Activated CD4-positive, alpha-beta T cell treated with anti-CD3 and anti-CD28 coated beads for 36 hours (primary cell): ENCODE measurements around the gene C1QB. TPM values are rescaled to one million over a fixed set of nuclear protein-coding genes. Genes with fewer than 3 reads are reported as not detected.

Experiments used
- ATAC-seq: fragments of 200-7000 bp; cut with Tn5 transposase; one replicate; pipeline ENCODE4 v1.10.0; 2021; ENCODE audit warnings: mild to moderate bottlenecking, moderate library complexity
- CTCF ChIA-PET: fragments of 350-600 bp; sonication (Branson Sonifier 250); formaldehyde crosslinking; loops from one replicate; lab custom pipeline; 2021; ENCODE audit warnings: antibody characterized with exemption; lab: Charles Lee
- POLR2A ChIA-PET: fragments of 350-600 bp; sonication (Branson Sonifier 250); formaldehyde crosslinking; loops from one replicate; lab custom pipeline; 2021; ENCODE audit warnings: antibody characterized with exemption, inconsistent platforms; lab: Charles Lee
- DNase-seq: peaks from one replicate; pipeline ENCODE4 v3.0.0-alpha.2; 2020
- H3K27ac Mint-ChIP-seq: one replicate; pipeline ENCODE4 v1.8.0; 2021; ENCODE audit warnings: mixed read lengths
- H3K27me3 Mint-ChIP-seq: one replicate; pipeline ENCODE4 v1.8.0; 2021; ENCODE audit warnings: mixed read lengths
- H3K36me3 Mint-ChIP-seq: one replicate; pipeline ENCODE4 v1.8.0; 2021; ENCODE audit warnings: low read depth, mixed read lengths
- H3K4me1 Mint-ChIP-seq: one replicate; pipeline ENCODE4 v1.8.0; 2021; ENCODE audit warnings: mixed read lengths
- H3K4me3 Mint-ChIP-seq: one replicate; pipeline ENCODE4 v1.8.0; 2021; ENCODE audit warnings: mild to moderate bottlenecking, moderate library complexity, mixed read lengths
- H3K9me3 Mint-ChIP-seq: one replicate; pipeline ENCODE4 v1.8.0; 2021; ENCODE audit warnings: low read depth, mixed read lengths
- intact Hi-C, 2 experiments: fragments of 100-400 bp; cut with DNase I in 1 of 2; cut with micrococcal nuclease in 1 of 2; formaldehyde crosslinking; loops; one replicate each; pipeline versions ENCODE4 v1.14.2 to v1.15.1; 2022 to 2024; cut with DNase I, micrococcal nuclease
- total RNA-seq, 2 experiments: library from RNA; stranded (reverse); gene quantifications; one replicate each; pipeline ENCODE4 v1.2.3, GENCODE V29; 2021

The C1QB gene
- total RNA-seq, 2 experiments from 2014 or later = not detected

DNA sequence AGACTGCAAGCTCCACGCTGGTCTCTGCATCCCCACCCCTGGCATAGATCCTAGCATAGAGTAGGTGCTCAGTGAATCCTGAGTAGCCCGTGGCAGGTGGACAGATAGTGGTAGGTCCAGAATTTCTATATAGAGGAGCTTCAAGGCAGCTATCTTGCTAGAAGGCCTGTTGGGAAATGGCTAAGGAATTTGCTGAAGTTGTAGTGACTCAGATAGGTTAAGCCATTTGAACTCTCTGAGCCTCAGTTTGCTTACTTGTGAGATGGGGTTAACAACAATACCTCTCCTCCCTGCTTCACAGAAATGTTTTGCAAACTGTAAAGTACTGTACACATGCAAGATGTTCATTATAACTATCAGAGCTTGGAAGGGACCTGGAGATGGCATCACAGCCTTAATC, 34.2 kb downstream of the C1QB start:
- CTCF ChIA-PET = interaction anchor here (1.2 kb wide), 1 partner anchor 17 kb away, joined by 5 read pairs; no protein-coding TSS in a partner anchor
- H3K4me1 Mint-ChIP-seq = no peaks in the 10 kb centered on the region
- H3K9me3 Mint-ChIP-seq = no peaks in the 10 kb centered on the region
- ATAC-seq (no peak), DNase-seq (no peak)
- no peak overlapping the region for H3K27ac Mint-ChIP-seq
- no peak overlapping the region for H3K4me3 Mint-ChIP-seq
- H3K36me3 Mint-ChIP-seq = no peaks in the 10 kb centered on the region
- peaks cover 12% of the 10 kb centered on the region for H3K27me3 Mint-ChIP-seq
- POLR2A ChIA-PET = no interaction called here
- intact Hi-C loops = no loop called here

DNA sequence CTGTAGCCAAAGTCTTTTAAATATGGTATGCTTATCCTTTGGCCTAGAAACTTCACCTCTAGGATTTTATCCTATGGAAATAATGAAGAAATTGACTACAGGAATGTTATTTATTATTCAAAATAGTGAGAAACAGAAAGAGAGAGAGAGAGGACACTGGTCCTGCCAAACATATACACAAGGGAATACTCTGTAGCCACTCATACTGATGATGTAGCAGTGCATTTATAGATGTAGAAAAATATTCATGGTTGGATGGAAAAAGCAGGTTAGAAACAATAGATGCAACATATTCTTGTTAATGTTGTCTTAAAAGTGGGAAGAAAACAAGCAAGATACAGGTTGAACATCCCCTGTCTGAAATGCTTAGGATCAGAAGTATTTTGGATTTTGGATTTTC, 35.4 kb downstream of the C1QB start:
- H3K27ac Mint-ChIP-seq = no peak overlapping the region
- H3K4me3 Mint-ChIP-seq = no peak overlapping the region
- intact Hi-C loops = no loop called here
- ChIA-PET POLR2A (no interaction called here), CTCF (interaction anchor here (0.6 to 1.2 kb wide), 2 partner anchors 16 to 117 kb away, joined by 3 to 5 read pairs; no protein-coding TSS in a partner anchor)
- H3K36me3 Mint-ChIP-seq = no peaks in the 10 kb centered on the region
- H3K27me3 Mint-ChIP-seq = peaks cover 12% of the 10 kb centered on the region
- H3K9me3 Mint-ChIP-seq = no peaks in the 10 kb centered on the region
- DNase-seq (no peak), ATAC-seq (no peak)
- no peaks in the 10 kb centered on the region for H3K4me1 Mint-ChIP-seq

DNA sequence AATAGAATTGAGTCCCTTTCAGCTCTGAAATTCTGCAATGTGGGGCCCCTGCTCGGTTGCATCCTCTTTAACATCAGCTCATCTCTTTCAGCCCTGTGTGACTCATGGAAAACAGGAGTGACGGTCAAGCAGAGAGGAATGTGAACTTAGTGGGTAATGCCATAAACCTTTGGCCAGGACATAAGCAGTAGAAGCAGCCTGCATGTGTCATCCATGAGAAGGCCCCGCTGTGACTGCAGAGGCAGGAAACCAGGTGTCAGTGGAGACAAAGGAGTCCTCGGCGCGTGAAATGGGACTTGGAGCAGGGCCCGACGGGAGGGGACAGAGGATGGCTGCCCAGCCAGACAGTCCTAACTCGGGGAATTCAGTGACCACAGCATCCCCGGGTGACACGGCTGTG, 36.5 kb downstream of the C1QB start:
- intact Hi-C loops = no loop called here
- no peaks in the 10 kb centered on the region for H3K9me3 Mint-ChIP-seq
- ChIA-PET POLR2A (no interaction called here), CTCF (no interaction called here)
- no peaks in the 10 kb centered on the region for H3K4me1 Mint-ChIP-seq
- ATAC-seq = no peak
- H3K27me3 Mint-ChIP-seq = peaks cover 10% of the 10 kb centered on the region
- no peaks in the 10 kb centered on the region for H3K36me3 Mint-ChIP-seq
- H3K4me3 Mint-ChIP-seq = no peak overlapping the region
- no peak for DNase-seq
- H3K27ac Mint-ChIP-seq = no peak overlapping the region

DNA sequence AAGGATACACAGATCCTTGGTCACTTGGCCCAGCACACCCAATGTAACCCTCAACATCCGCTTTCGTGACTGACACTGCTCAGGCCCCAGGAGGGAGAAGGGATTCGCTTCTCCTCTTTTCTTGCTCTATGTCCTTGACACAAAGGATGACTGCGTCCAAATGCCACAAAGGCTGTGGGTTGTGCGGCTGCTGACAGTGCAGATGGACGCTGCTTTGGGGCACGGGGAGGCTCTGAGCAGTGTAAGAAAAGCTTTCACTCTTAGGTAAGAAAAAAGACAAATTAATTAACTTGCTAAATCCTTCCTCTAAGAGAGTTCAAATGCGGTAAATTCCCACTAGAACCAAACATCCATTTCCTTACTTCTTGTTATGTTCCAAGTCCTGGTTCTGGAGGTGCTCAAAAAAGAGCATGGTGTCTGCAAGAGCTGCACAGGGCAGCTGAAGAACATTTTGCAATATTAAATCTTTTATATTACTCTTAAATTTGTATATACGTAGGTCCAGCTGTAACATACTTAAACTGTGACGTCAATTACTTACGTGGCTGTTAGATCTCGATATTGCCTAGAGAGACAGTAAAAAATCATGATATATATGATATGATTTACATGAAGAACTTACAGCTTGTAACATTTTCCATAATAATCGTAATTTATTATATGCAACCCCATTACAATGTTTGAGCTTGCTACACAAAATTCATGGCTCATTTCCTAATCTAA, 38.2 kb downstream of the C1QB start:
- DNase-seq (no peak), ATAC-seq (no peak)
- H3K4me3 Mint-ChIP-seq = no peak overlapping the region
- no peaks in the 10 kb centered on the region for H3K36me3 Mint-ChIP-seq
- no peaks in the 10 kb centered on the region for H3K4me1 Mint-ChIP-seq
- no peak overlapping the region for H3K27ac Mint-ChIP-seq
- CTCF ChIA-PET = interaction anchor here (0.7 to 1.8 kb wide), 3 partner anchors 13 to 334 kb away, joined by 3 to 9 read pairs (median 3); no protein-coding TSS in a partner anchor
- H3K9me3 Mint-ChIP-seq = no peaks in the 10 kb centered on the region
- H3K27me3 Mint-ChIP-seq = peaks cover 7% of the 10 kb centered on the region
- intact Hi-C loops = no loop called here
- POLR2A ChIA-PET = no interaction called here

DNA sequence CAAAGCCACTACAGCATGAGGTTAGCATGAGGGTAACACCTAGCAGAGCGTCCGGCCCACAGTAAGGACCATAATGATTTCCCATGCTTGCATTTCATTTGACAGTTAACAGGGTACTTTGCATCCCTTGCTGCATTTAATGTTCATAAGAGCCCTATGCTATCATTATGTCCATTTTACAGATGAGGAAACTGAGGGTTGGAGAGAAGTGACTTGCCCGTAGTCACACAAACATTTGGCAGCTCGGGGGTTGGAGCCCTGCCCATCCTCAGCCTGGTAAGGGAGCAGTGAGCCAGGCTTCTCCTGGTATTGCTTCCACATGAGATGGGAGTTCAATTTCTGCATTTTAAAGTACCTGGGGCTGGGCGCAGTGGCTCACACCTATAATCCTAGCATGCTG, 41.1 kb downstream of the C1QB start:
- no peaks in the 10 kb centered on the region for H3K9me3 Mint-ChIP-seq
- intact Hi-C loops = no loop called here
- ChIA-PET POLR2A (no interaction called here), CTCF (no interaction called here)
- H3K36me3 Mint-ChIP-seq = no peaks in the 10 kb centered on the region
- DNase-seq (no peak), ATAC-seq (no peak)
- H3K27ac Mint-ChIP-seq = no peak overlapping the region
- no peaks in the 10 kb centered on the region for H3K4me1 Mint-ChIP-seq
- no peaks in the 10 kb centered on the region for H3K27me3 Mint-ChIP-seq
- H3K4me3 Mint-ChIP-seq = no peak overlapping the region

DNA sequence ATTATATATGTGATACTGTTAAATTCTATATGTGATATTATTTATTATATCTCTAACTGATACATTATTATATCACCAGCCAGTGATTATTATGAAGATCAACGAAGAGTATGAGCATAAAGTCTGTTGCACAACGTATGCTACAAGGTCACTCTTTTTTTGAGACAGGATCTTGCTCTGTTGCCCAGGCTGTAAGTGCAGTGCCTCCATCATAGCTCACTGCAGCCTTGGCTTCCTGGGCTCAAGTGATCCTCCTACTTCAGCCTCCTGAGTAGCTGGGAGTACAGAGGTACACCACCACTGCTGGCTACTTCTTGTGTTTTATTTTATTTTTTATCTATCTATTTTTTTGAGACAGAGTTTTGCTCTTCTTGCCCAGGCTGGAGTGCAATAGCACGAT, 43.6 kb downstream of the C1QB start:
- POLR2A ChIA-PET = no interaction called here

DNA sequence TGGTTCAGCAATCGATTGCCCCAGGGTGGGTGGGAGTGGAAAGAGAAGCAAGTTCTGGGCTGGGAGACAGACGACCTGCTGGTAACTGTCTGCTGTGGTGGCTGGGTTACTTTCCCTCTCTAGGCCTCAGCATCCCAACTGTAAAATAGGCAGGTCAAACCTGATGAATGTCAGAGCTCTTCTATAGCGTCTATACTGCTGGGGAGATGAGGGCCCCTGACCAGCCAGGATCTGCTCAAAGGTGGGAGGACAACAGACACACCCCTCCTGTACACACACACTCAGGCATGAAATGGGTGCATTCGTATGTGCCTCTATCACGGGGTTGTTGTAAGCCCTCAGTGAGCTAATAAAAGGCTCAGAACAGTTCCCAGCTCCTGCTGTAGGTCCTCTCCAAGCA, 44.9 kb downstream of the C1QB start:
- no peaks in the 10 kb centered on the region for H3K9me3 Mint-ChIP-seq
- no peak overlapping the region for H3K27ac Mint-ChIP-seq
- H3K27me3 Mint-ChIP-seq = peaks cover 2% of the 10 kb centered on the region
- ChIA-PET CTCF (interaction anchor here (1.1 kb wide), 1 partner anchor 191 kb away, joined by 4 read pairs; no protein-coding TSS in a partner anchor), POLR2A (no interaction called here)
- intact Hi-C loops = no loop called here
- ATAC-seq (no peak), DNase-seq (no peak)
- H3K4me1 Mint-ChIP-seq = no peaks in the 10 kb centered on the region
- H3K36me3 Mint-ChIP-seq = no peaks in the 10 kb centered on the region
- H3K4me3 Mint-ChIP-seq = no peak overlapping the region

More for the DNA sequence above, 43.6 kb downstream of the C1QB start:
- no peaks in the 10 kb centered on the region for H3K9me3 Mint-ChIP-seq
- no peak overlapping the region for H3K4me3 Mint-ChIP-seq
- intact Hi-C loops = no loop called here
- DNase-seq (no peak), ATAC-seq (no peak)
- H3K36me3 Mint-ChIP-seq = no peaks in the 10 kb centered on the region
- no peaks in the 10 kb centered on the region for H3K27me3 Mint-ChIP-seq
- H3K4me1 Mint-ChIP-seq = no peaks in the 10 kb centered on the region
- no peak overlapping the region for H3K27ac Mint-ChIP-seq
- CTCF ChIA-PET = no interaction called here

DNA sequence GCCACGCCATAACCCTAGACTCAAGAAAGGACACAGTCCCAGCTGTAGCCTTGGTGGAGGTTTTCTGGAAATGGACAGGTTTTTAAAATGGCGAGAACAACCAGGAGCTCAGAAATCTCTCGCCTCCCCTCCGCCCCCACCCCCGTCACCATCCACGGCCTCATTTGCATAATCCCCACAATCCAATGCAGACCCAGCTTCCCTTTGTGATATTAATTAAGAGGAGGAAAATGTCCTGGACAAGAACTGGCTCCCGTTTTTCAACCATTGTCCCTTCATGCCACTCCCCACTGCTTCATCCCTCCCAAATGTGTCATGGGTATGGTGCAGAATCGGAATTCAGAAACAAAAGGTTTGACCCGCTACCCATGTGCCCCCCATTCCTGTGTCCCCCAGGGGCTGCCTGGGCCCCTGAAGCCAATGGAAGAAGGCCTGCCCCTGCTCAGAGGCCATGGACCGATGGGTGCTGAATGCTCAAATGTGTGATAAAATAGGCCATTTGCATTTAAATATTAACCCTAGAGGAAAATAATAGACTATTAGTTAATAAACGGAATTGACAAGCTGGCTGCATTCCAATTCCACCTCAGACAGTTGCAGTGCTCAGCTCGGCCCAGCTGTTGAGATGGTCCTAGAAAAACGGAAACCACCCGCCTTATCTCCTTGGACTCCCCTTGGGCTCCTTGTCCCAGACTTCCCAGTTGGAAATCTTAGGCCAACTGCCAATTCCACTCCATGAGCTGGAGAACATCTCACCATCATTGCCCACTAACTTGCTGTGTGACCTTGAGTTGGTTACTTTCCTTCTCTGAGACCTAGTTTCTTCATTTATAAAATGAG, 46.9 kb downstream of the C1QB start:
- DNase-seq (no peak), ATAC-seq (no peak)
- POLR2A ChIA-PET = no interaction called here
- no peaks in the 10 kb centered on the region for H3K36me3 Mint-ChIP-seq
- peaks cover 2% of the 10 kb centered on the region for H3K27me3 Mint-ChIP-seq
- no peaks in the 10 kb centered on the region for H3K4me1 Mint-ChIP-seq
- no peak overlapping the region for H3K4me3 Mint-ChIP-seq
- CTCF ChIA-PET = interaction anchor here (0.8 to 1.5 kb wide), 2 partner anchors 8 to 628 kb away, joined by 3 read pairs; no protein-coding TSS in a partner anchor
- H3K27ac Mint-ChIP-seq = no peak overlapping the region
- intact Hi-C loops = no loop called here
- H3K9me3 Mint-ChIP-seq = no peaks in the 10 kb centered on the region

DNA sequence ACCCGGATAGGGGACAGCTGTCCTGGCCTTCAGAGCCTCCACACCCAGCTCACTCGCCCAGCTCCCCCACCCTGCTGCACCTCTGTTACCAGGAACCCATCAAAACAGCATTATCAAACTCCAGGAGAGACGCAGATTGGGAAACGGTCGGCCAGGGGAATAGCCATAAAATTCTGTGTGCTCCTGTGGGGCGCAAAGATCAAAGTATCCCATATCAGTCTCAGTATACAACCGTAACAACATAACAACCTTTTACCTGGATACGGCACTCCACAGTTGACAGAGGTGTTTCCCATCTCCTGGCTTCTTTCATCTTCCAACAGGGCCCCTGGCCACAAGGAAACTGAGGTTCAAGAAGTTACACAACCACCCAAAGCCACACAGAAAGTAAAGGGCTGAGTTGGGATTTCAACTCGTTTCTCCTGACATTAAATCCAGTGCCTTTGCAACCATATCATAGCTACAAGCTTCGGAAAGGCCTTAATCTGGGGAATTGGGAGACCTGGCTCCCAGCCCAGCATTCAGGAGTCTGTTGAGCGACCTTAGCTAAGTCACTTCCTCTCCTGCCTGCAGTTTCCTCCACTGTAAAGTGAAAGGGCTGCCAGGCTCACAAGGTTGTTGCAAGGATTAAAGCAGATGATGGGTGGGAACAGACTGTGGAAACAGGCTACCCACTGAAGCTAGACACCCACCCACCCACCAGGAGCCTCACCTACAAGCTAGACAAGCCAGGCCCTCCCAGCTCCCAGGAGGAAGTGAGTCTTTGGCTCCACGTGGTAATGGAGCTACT, 49.5 kb downstream of the C1QB start:
- ChIA-PET CTCF (interaction anchor here (1.0 to 3.4 kb wide), 7 partner anchors 15 to 483 kb away, joined by 3 to 24 read pairs (median 6); no protein-coding TSS in a partner anchor), POLR2A (no interaction called here)
- Mint-ChIP-seq H3K27ac (no peak overlapping the region), H3K4me1 (no peaks in the 10 kb centered on the region), H3K4me3 (no peak overlapping the region), H3K27me3 (peaks cover 9% of the 10 kb centered on the region), H3K9me3 (no peaks in the 10 kb centered on the region), H3K36me3 (no peaks in the 10 kb centered on the region)
- DNase-seq (no peak), ATAC-seq (no peak)
- intact Hi-C loops = no loop called here

DNA sequence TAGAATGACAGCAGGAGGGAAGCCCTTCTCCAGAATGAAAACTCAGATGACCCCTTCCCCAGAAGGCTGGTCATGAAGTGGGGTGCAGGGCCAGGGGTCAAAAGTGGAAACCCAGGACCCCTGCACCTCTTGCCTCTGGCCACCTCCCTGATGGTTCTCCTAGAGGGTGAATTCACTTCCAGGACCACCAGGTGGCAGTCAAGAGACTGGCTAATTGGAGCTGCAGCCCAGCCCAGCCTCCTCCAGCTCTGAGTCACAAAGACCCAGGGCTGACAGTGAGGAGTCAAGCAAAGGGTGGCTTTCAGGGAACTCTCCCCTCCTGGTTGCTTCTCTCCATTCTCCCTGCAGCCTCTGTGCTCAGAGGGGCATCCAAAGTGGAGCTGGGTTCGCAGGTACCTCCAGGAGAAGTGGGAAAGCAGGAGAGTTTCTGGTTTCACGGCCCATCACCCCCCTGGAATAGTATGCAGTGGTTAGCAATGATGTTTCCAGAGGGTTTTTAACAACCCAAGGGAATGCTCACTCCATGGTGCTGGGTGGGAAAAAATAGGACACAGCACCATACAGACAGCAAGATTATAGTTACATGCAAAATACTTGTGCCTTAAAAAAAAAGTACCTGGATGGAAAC, 51.5 kb downstream of the C1QB start:
- no peak overlapping the region for H3K27ac Mint-ChIP-seq
- H3K4me1 Mint-ChIP-seq = no peaks in the 10 kb centered on the region
- peaks cover 26% of the 10 kb centered on the region for H3K27me3 Mint-ChIP-seq
- intact Hi-C loops = loop anchor here (1.0 kb wide), 4 partner anchors 158 to 260 kb away; no protein-coding TSS in a partner anchor
- ChIA-PET POLR2A (interaction anchor here (0.6 kb wide), 1 partner anchor 496 kb away, joined by 3 read pairs; no protein-coding TSS in a partner anchor), CTCF (interaction anchor here (0.5 to 3.4 kb wide), 37 partner anchors 9 to 480 kb away, joined by 3 to 24 read pairs (median 3); no protein-coding TSS in a partner anchor)
- H3K36me3 Mint-ChIP-seq = no peaks in the 10 kb centered on the region
- DNase-seq (peak; percentile 91), ATAC-seq (peak; percentile 100)
- no peak overlapping the region for H3K4me3 Mint-ChIP-seq
- no peaks in the 10 kb centered on the region for H3K9me3 Mint-ChIP-seq
